Right atrium auricular region (tissue), 2 donors: Measurements from ENCODE around the gene CACNA1C. TPM values are rescaled to one million over a fixed set of nuclear protein-coding genes. Genes with fewer than 3 reads are reported as not detected.

ENCODE experiments used
- DNase-seq: peaks from one replicate; pipeline ENCODE4 v3.0.0-alpha.2; 2019; ENCODE audit warnings: low spot score
- H3K27ac ChIP-seq, 2 donors: fragments of 200-600 bp; sonication (generic); 1 replicate in 1 of 2; 2 replicates in 1 of 2; pipeline ENCODE4 v1.5.1; 2016 to 2019
- H3K27me3 ChIP-seq, 2 donors: fragments of 200-600 bp; sonication (generic); one replicate each; pipeline versions ENCODE4 v1.5.1 to v1.6.0; 2017 to 2019
- H3K36me3 ChIP-seq: fragments of 200-600 bp; sonication (generic); one replicate; pipeline ENCODE4 v1.5.1; 2016
- H3K4me1 ChIP-seq, 2 donors: fragments of 200-600 bp; sonication (generic); one replicate each; pipeline versions ENCODE4 v1.5.1 to v1.6.0; 2017 to 2019
- H3K4me3 ChIP-seq, 2 donors: fragments of 200-600 bp; sonication (generic); 1 replicate in 1 of 2; 2 replicates in 1 of 2; pipeline ENCODE4 v1.5.1; 2017 to 2019; ENCODE audit warnings: mild to moderate bottlenecking in 1 of 2, moderate library complexity in 1 of 2
- H3K9me3 ChIP-seq, 2 donors: fragments of 200-600 bp; sonication (generic); one replicate each; pipeline ENCODE4 v1.5.1; 2019
- total RNA-seq, 2 donors: library from RNA; depleted of rRNA; stranded (reverse); fragments of >200 nt; gene quantifications; one replicate each; pipeline ENCODE4 v1.1.0, GENCODE V29; 2016
- TF ChIP-seq, protein P1 (sequence below), 2 donors: fragments of 200-600 bp; sonication (generic); IDR thresholded peaks; one replicate each; pipeline ENCODE4 v1.5.1; 2019; ENCODE audit warnings: antibody characterized with exemption in 2 of 2

The CACNA1C gene
- total RNA-seq, 2 donors from 2014 or later = 83.1 to 93.6 TPM

DNA sequence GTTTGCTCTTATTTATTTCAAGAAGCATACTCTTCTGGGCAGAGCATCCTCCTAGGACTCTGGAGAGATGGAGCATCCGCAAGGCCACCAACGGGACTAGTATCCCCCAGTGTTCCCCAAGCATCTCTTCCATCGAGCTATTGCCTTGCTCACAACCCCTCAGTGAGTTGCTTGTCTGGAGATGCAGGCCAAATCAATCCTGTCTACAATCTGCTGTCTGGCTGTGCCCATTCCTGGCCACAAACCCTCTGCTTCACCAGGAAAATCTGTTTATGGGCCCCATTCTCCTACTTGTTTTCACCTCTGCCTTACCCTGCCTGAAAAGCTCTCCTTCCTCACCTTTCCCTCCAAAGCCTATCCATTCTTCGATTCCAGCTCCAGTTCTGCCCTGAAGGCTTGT is 219.2 kb downstream of the CACNA1C start:
- no peak for DNase-seq
- H3K9me3 ChIP-seq = no peaks in the 10 kb centered on the region
- no peaks in the 10 kb centered on the region for H3K36me3 ChIP-seq
- TF ChIP-seq, protein P1, sequence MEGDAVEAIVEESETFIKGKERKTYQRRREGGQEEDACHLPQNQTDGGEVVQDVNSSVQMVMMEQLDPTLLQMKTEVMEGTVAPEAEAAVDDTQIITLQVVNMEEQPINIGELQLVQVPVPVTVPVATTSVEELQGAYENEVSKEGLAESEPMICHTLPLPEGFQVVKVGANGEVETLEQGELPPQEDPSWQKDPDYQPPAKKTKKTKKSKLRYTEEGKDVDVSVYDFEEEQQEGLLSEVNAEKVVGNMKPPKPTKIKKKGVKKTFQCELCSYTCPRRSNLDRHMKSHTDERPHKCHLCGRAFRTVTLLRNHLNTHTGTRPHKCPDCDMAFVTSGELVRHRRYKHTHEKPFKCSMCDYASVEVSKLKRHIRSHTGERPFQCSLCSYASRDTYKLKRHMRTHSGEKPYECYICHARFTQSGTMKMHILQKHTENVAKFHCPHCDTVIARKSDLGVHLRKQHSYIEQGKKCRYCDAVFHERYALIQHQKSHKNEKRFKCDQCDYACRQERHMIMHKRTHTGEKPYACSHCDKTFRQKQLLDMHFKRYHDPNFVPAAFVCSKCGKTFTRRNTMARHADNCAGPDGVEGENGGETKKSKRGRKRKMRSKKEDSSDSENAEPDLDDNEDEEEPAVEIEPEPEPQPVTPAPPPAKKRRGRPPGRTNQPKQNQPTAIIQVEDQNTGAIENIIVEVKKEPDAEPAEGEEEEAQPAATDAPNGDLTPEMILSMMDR (IDR thresholded peaks at IDR 0.05) = no peak
- no peak overlapping the region for H3K4me3 ChIP-seq
- H3K4me1 ChIP-seq = peaks cover 0 to 57% of the 10 kb centered on the region in 2 donors
- no peaks in the 10 kb centered on the region for H3K27me3 ChIP-seq
- H3K27ac ChIP-seq = peak overlapping the region in 1 of 2 donors; percentile 30

DNA sequence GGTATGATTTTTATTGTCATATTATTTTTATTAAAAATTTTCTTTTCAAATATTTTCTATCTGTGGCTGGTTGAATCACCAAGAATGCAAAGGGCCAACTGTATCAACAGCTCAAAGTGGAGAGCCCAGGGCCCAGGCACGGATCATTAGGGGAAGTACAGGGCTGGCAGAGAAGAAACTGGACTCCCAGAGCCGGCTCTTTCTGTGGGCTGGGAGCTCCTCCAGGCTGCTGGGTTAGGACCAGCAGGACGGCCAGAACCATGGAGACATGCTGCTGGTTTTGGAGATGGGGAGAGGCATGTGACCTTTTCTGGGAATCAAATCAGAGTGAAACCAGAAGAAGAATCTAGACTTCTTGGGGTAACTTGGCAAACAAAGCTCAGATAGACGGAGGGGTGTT is 220.5 kb downstream of the CACNA1C start:
- Histone ChIP-seq H3K36me3 (no peaks in the 10 kb centered on the region), H3K27me3 (no peaks in the 10 kb centered on the region), H3K9me3 (no peaks in the 10 kb centered on the region), H3K4me1 (peaks cover 0 to 44% of the 10 kb centered on the region in 2 donors), H3K4me3 (no peak overlapping the region), H3K27ac (peak overlapping the region; percentile 52 to 54)
- no peak for DNase-seq
- TF ChIP-seq, protein P1 (IDR thresholded peaks at IDR 0.05) = peak in 1 of 2 donors; percentile 68

DNA sequence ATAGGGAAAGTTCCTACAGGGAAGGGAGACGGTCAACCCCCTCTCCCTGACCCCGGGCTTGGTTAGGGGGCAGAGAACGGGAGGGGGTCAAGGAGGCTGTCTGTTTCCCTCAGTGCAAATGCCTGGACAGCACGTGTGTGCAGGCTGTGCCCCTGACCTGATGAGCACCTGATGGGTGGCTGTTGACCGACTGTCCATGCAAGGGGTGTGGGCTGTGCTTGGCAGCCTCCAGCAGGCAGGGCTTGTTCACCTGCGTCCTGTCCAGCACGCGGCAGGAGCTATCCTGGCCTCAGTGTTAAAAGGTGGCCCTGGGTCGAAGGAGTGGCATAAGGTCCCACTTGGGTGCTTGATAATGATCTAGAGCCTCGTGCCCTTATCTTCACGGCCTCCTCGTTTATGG is 221.0 kb downstream of the CACNA1C start:
- no peak for DNase-seq
- TF ChIP-seq, protein P1 (IDR thresholded peaks at IDR 0.05) = no peak
- H3K27ac ChIP-seq = peak overlapping the region; percentile 52 to 54
- H3K4me1 ChIP-seq = peaks cover 0 to 39% of the 10 kb centered on the region in 2 donors
- H3K27me3 ChIP-seq = no peaks in the 10 kb centered on the region
- H3K9me3 ChIP-seq = no peaks in the 10 kb centered on the region
- H3K36me3 ChIP-seq = no peaks in the 10 kb centered on the region
- no peak overlapping the region for H3K4me3 ChIP-seq

DNA sequence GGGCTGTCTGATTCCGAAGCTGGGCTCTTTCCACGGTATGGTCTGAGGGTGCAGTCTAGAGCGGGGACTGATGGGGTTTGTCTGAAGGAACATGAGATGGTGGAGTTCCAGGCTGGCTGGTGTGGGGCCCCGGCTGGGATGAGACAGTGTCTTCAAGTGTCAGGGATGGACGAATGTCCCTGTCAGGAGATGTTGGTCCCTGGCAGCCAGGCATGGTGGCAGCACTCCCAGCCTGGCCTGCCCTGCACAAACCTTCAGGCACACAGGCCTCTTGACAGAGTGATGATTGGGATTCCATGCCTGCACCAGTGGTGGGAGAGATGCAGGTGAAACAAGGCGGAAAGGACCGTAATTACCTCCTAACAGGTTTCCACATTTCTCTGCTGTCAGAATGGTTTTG is 221.9 kb downstream of the CACNA1C start:
- Histone ChIP-seq H3K36me3 (no peaks in the 10 kb centered on the region), H3K27ac (peak overlapping the region; percentile 52 to 54), H3K4me1 (peaks cover 0 to 33% of the 10 kb centered on the region in 2 donors), H3K4me3 (no peak overlapping the region), H3K9me3 (no peaks in the 10 kb centered on the region), H3K27me3 (no peaks in the 10 kb centered on the region)
- no peak for DNase-seq
- TF ChIP-seq, protein P1 (IDR thresholded peaks at IDR 0.05) = no peak

DNA sequence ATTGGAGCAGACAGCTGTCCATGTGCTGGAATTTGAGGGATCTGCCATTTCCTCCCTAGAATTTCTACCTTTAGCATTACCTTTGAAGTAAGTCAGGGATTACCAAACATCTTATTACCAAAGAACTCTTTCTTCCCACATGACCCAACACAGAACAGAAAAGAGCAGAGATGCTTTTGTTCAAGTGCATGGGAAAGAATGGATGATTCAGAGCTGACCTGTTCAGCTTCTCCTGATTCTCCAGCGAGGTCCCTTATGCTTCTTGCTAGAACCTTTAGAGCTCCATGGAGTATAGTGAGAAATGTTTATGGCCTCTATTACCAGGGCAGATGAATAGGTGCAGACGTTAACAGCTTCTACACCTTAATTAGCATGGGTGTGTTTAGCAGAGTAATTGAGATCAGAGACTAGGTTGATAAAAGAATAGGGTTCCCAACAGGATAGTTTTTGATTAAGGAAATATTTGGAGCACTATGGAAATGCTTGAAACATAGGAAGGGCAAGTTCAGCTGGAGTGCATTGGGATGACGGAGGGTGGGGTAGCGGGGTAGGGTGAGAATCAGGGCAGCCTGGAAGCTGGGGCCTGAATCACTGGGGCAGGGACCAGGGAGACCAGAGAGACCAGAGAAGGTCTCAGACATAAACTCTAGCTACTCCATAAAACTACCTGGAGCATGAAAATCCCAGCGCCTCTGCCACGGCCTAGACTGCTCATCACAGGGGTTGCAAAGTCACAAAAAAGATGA is 223.7 kb downstream of the CACNA1C start:
- Histone ChIP-seq H3K4me1 (peaks cover 0 to 33% of the 10 kb centered on the region in 2 donors), H3K27me3 (no peaks in the 10 kb centered on the region), H3K9me3 (no peaks in the 10 kb centered on the region), H3K27ac (no peak overlapping the region), H3K36me3 (no peaks in the 10 kb centered on the region), H3K4me3 (no peak overlapping the region)
- no peak for DNase-seq
- TF ChIP-seq, protein P1 (IDR thresholded peaks at IDR 0.05) = no peak
